GM20000 (cell line): ENCODE results near the gene SNX14.

ENCODE experiments used
- DNase-seq: peaks from one replicate; pipeline ENCODE4 v3.0.0; 2012; ENCODE audit warnings: low spot score
- TF ChIP-seq, protein P1 (sequence below): IDR thresholded peaks from 2 replicates; pipeline ENCODE4 v1.5.1; 2012; ENCODE audit warnings: mild to moderate bottlenecking, control low read depth; ENCODE audit errors: extremely low read depth, missing control alignments

SNX14 gene

DNA sequence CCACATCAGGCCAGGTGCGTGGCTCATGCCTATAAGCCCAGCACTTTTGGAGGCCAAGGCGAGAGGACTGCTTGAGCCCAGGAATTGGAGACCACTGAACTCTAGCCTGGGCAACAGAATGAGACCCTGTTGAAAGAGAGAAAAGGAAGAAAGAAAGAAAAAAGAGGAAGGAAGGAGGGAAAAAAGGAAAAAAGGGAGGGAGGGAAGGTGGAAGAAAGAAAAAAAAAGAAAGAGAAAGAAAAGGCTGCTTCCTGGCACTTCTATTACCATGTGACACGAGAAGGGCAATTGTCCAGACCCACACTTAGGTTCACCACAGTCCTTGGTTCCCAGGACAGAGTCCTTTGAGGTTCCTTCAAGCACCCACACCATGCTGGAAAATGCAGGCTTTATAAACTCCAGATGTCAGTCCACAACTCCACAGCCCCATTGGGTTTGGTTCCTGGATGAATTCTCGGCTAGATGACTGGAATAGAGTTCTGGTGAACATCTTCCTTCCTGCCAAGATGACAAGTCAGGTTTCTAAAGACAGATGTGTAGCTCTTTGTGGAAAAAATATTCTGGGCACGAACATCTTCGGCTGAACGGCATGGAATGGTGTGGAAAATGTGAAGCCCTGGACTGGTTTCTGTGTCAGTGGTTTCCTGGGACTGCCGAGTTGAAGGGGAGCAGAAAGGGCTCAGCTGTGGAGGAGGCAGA lies 111.3 kb downstream of the SNX14 start:
- DNase-seq, result no peak
- TF ChIP-seq, protein P1, sequence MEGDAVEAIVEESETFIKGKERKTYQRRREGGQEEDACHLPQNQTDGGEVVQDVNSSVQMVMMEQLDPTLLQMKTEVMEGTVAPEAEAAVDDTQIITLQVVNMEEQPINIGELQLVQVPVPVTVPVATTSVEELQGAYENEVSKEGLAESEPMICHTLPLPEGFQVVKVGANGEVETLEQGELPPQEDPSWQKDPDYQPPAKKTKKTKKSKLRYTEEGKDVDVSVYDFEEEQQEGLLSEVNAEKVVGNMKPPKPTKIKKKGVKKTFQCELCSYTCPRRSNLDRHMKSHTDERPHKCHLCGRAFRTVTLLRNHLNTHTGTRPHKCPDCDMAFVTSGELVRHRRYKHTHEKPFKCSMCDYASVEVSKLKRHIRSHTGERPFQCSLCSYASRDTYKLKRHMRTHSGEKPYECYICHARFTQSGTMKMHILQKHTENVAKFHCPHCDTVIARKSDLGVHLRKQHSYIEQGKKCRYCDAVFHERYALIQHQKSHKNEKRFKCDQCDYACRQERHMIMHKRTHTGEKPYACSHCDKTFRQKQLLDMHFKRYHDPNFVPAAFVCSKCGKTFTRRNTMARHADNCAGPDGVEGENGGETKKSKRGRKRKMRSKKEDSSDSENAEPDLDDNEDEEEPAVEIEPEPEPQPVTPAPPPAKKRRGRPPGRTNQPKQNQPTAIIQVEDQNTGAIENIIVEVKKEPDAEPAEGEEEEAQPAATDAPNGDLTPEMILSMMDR, result no peak

DNA sequence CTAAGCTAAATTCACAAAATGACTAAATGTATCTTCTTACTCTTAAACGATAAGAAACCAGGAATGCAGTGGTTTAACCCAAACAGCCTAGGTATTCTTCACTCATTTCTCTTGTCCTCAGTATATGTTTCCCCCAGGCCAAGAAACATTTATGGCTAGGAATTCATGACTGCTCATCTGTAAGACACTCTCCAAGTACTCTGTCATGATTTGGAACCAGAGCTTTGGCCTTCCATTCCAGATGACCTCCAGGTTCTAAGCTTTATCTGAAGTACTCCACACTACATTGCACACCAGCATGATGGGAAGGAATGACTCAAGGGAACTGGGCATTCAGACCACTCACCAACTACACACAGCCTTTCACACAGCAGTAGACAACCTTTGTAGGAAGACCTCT lies 114.5 kb downstream of the SNX14 start:
- no peak for DNase-seq
- TF ChIP-seq, protein P1, result no peak

DNA sequence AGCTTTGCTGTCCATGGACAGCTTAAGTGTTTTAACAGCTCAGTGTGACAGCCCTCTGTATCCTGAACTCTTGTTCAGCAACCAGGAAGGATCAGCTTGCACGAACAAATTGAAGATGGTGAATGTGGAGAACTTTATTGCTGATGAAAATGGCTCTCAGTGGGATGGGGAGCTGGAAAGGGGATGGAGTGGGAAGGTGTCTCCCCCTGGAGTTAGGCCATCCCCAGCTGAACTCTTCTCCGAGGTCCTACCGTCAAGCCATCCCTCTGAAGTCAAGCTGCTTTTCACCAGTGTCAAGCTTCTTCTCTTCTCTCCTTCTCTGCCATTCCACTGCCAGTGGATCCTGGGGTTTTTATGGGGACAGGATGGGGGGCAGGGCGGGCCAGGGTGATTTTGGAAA lies 117.1 kb downstream of the SNX14 start:
- DNase-seq, result no peak
- TF ChIP-seq, protein P1, result no peak

GRCh38 chr6:85473748-85474147 lies 119.9 kb downstream of the SNX14 start:
- no peak for DNase-seq
- TF ChIP-seq, protein P1, result no peak

- TF ChIP-seq, protein P1, result no peak
- DNase-seq, result no peak
These were observed 120.9 kb downstream of the SNX14 start for GRCh38 chr6:85472744-85473143.

GRCh38 chr6:85470023-85470410 lies 123.6 kb downstream of the SNX14 start:
- no peak for DNase-seq
- TF ChIP-seq, protein P1, result no peak

DNA sequence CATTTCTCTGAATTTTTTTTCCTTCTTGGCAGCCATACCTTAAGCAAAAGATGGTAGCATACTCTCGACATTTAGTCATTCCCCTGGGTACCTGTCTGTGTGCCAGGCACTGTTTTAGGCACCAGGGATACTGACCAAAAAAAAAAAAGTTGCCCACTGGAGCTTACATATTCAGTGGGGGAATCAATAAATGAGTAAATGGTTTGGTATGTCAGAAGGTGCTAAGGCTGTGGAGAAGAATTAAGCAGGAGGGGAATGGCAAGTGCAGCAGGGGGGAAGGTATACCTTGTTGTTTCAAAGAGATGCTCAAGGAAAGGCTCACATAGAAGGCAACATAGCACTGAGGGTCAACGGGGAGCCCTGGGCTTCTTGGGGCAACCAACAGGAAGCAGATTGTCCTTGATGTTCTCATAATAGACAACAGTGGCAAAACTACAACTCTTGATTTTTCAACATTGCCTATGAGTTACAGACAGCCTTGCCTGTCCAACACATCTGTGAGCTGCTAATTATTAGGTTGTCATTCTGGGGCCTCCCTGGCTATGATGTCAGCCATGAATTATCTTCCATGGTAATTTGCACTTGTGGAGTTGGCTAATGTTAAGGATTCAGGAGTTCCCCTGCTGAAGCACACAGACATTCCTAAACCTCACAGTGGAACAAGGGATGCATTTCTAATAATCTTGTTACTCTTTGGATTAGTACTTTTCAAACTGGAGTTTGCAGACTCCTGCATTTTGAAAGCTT lies 124.2 kb downstream of the SNX14 start:
- DNase-seq, result no peak
- TF ChIP-seq, protein P1, result no peak
